Measurements from ENCODE around the gene KCMF1. TPM values are rescaled to one million over a fixed set of nuclear protein-coding genes. Genes with fewer than 3 reads are reported as not detected.
A peak's percentile ranks its signal among the peaks of the same experiment; 100 is the strongest.

KCMF1 gene
- total and polyA plus RNA-seq, 9 of the 15 experiments (the other 6 are each of a cell fraction or from before 2014, with no cell fraction given) = 6.8 to 88.2 (median 46.5) TPM

DNA sequence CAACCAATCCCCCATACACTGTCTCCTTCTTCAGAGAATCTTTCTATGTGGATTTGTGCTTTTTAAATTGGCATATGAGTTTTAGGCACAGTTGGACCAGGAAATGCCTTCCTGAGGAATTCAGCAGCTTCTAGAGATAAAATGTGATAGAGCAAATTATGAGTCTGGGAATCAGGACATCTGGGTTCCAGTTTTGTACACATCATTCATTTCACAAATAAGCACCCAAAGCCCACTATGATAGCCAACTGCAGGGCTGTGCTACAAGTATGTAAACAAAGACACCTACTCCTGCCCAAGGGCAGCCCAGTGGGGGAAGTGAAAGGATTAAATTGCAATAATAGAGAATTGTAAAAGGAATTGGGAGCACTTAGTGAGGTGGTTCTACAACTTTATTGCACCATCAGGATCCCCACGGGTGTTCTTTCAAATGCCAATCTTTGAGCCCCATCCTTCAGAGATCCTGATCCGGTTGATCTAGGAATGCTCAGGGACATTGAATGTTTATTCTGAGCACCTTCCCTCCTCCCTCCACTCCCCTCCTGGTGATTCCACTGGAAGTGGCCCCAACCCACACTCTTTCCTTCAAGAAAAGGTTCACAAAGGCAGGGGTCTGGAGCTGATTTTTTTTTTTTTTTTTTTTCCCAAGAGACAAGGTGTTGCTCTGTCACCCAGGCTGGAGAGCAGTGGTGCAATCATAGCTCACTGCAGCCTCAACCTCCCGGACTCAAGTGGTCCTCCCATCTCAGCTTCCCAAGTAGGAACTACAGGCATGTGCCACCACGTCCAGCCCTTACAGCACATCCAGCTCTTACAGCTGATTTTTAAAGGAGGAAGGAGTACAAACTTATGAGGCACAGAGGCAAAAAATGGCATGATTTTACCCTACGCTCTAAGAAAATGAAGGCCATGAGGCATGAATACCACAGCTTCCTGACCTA is 11.1 kb upstream of the KCMF1 start (continued):
- TF ChIP-seq, protein P1, sequence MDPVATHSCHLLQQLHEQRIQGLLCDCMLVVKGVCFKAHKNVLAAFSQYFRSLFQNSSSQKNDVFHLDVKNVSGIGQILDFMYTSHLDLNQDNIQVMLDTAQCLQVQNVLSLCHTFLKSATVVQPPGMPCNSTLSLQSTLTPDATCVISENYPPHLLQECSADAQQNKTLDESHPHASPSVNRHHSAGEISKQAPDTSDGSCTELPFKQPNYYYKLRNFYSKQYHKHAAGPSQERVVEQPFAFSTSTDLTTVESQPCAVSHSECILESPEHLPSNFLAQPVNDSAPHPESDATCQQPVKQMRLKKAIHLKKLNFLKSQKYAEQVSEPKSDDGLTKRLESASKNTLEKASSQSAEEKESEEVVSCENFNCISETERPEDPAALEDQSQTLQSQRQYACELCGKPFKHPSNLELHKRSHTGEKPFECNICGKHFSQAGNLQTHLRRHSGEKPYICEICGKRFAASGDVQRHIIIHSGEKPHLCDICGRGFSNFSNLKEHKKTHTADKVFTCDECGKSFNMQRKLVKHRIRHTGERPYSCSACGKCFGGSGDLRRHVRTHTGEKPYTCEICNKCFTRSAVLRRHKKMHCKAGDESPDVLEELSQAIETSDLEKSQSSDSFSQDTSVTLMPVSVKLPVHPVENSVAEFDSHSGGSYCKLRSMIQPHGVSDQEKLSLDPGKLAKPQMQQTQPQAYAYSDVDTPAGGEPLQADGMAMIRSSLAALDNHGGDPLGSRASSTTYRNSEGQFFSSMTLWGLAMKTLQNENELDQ (CRISPR knock-in tag; IDR thresholded peaks at IDR 0.05; ENCODE audit: borderline replicate concordance) = no peak
- TF ChIP-seq JUN (IDR thresholded peaks at IDR 0.05; ENCODE audit: borderline replicate concordance, low read depth, low read length) (no peak), JUN (CRISPR knock-in tag; IDR thresholded peaks at IDR 0.05; ENCODE audit: borderline replicate concordance) (no peak), MEF2A (IDR thresholded peaks at IDR 0.05; ENCODE audit: control insufficient read depth, low read depth, low read length) (no peak)

DNA sequence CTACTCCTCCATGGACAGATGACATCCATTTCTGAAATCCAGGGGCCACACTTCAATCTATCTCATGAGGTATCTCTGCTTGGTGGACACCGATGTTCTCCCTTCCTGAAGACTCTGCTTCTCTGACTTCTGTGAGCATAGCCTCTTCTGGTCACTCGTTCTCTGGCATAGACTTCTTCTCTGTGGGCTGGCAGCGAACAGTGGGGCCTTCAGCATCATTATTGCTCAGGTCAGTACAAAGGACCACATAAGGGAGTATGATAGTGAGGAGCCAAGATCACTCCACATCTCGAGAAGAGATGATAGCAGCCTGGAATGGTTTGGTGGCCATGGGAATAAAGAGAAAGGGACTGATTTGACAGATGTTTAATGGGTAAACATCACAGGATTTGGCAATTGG is 8.0 kb upstream of the KCMF1 start:
- Histone ChIP-seq H3K4me3 (no peak overlapping the region), H3K4me2 (ENCODE audit: insufficient read depth, low read length) (no peak overlapping the region), H2AFZ (ENCODE audit: low read depth, low read length) (no peak overlapping the region), H4K20me1 (replicated peaks; ENCODE audit: control insufficient read depth, insufficient read depth, low read length) (no peaks in the 10 kb centered on the region), H3K9ac (ENCODE audit: insufficient read depth in 1 of 2, low read depth in 2 of 2, low read length in 2 of 2) (no peak overlapping the region), H3K9me1 (ENCODE audit: control insufficient read depth, insufficient read depth, low read length) (no peaks in the 10 kb centered on the region), H3K27me3 (ENCODE audit: control insufficient read depth in 2 of 2, insufficient read depth in 2 of 2, low read length in 2 of 2) (no peaks in the 10 kb centered on the region), H3K36me3 (ENCODE audit: control insufficient read depth, insufficient read depth, low read length) (peaks cover 28% of the 10 kb centered on the region), H3K4me1 (replicated peaks in 1 of 2; ENCODE audit: control insufficient read depth in 2 of 2, insufficient read depth in 2 of 2, low read length in 2 of 2) (peaks cover 0 to 4% of the 10 kb centered on the region in 2 experiments; a peak in 1 of 5 replicates), H3K9me3 (replicated peaks; ENCODE audit: control insufficient read depth, insufficient read depth, low read depth, low read length) (no peaks in the 10 kb centered on the region), H3K27ac (ENCODE audit: extremely low read depth, low read depth, low read length) (no peak overlapping the region), H3K79me2 (ENCODE audit: control insufficient read depth, insufficient read depth, low read length) (peaks cover 7% of the 10 kb centered on the region)
- no peak for DNase-seq (ENCODE audit: extremely low read depth in 1 of 4, low spot score in 3 of 4)
- intact Hi-C loops (cut with micrococcal nuclease) = no loop called here
- peak; percentile 6; the same call in 1 of the 3 replicates for ATAC-seq
- BruUV-seq (replicated peaks) = no TSS peak
- TF ChIP-seq GATAD2A (IDR thresholded peaks at IDR 0.05) (no peak), HNRNPL (IDR thresholded peaks at IDR 0.05; ENCODE audit: low read depth, low read length) (no peak), POLR2B (IDR thresholded peaks at IDR 0.05; ENCODE audit: low read depth, partially characterized antibody) (peak; percentile 20)
- in situ Hi-C loops (cut with MboI) = no loop called here
- ChIA-PET CTCF (ENCODE audit: low intra/inter-chr PET ratio) (no interaction called here), POLR2A (interaction anchor here (0.6 to 0.7 kb wide), 2 partner anchors 23 to 589 kb away, joined by 3 to 4 read pairs; no protein-coding TSS in a partner anchor)
- no peak for FAIRE-seq
- WGBS (ENCODE audit: insufficient coverage, low coverage, missing lambda C conversion rate) = 85% methylated on average over 4 of the region's 4 CpGs

All from K562 (cell line).